Activated T-cell treated with anti-CD3 and anti-CD28 coated beads, Interleukin-2, amount 50 U/mL, for 1 hour (primary cell): Measurements from ENCODE around the gene STARD8.

ENCODE experiments used
- DNase-seq: peaks from one replicate; pipeline ENCODE4 v3.0.0-alpha.2; 2020

STARD8 gene

DNA sequence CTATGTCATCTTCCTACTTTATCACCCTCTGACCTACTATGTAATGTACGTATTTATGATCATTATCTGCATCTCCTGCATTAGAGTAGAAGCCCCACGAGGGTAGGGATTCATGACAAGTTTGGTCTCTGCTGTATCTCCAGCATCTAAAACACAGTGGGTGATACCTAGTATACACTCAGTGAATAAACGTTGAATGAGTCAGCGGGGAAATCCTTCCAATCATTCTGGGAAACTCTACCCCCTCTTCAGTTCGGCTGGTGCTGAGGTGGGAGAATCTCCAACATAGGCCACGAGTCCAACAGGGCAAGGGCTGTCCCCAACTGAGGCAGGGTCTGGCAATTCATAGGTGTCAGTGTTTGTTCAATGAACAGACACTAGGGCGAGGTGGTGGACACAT is 106.9 kb downstream of the STARD8 start:
- DNase-seq, result no peak

GRCh38 chrX:68755616-68756125 is 108.2 kb downstream of the STARD8 start:
- DNase-seq, result no peak

GRCh38 chrX:68757331-68757730 is 109.9 kb downstream of the STARD8 start:
- DNase-seq, result no peak

GRCh38 chrX:68757731-68758130 is 110.3 kb downstream of the STARD8 start:
- DNase-seq, result no peak

DNA sequence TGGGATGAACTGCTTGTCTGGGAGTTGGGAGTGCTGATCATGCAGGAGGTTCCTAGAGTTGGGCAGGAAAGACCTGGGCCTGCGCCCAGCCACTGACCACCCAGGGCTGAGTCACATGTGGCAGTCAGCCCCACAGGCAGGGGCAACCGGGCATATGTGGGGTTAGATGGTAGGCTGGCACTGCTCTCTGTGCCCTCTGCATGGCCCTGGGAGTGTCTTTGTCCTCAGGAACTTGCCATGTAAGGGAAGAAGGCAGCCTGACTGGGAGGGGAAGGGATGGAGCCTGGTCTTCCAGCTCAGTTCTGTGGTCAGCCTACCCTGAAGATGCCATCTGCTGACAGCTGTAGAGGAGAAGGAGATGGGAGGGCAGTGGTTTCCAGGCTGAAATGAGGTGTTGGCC is 111.2 kb downstream of the STARD8 start:
- no peak for DNase-seq

GRCh38 chrX:68761086-68761485 is 113.6 kb downstream of the STARD8 start:
- DNase-seq, result no peak

- DNase-seq, result no peak
Observed at GRCh38 chrX:68762766-68763165, 115.3 kb downstream of the STARD8 start.

- no peak for DNase-seq
Observed at GRCh38 chrX:68763481-68763880, 116.0 kb downstream of the STARD8 start.
